ENCODE measurements around the gene ASTN2. TPM values are rescaled to one million over a fixed set of nuclear protein-coding genes. Genes with fewer than 3 reads are reported as not detected.
A peak's percentile ranks its signal among the peaks of the same experiment; 100 is the strongest.

Gene ASTN2
- total and polyA plus RNA-seq, 2 experiments from 2014 or later, result 5.6 to 7.7 TPM

DNA sequence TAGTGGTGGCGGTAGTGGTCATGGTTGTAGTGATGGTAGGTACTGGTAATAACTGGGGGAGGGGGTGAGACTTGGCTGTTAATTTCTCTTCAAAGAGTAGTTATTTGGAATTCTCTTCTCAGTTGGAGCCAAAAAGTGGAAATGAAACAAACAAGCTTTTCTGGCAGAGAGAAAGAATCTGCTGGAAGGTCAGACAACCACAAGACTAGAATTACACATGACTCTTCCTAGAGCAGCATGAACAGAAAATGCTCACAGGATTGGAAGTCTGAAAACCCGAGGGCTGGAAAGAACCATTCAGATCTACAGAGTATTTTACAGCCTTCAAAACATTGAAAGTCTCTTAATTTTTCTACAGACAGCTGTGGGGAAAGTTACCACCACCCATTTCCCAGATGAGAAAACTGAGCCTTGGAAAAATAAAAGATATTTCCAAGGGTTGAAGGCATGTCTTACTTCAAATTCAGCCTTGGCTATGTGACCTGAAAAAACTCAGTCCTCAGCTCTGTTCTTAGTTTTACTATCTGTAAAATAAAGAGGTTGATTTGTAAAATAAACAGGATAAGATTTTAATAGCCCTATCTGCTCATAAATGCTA is 770.7 kb downstream of the ASTN2 start:
- peak in 1 of 2 donors; percentile 60 for DNase-seq (ENCODE audit: low read depth in 1 of 2, low spot score in 1 of 2)
- TF ChIP-seq, protein P1, sequence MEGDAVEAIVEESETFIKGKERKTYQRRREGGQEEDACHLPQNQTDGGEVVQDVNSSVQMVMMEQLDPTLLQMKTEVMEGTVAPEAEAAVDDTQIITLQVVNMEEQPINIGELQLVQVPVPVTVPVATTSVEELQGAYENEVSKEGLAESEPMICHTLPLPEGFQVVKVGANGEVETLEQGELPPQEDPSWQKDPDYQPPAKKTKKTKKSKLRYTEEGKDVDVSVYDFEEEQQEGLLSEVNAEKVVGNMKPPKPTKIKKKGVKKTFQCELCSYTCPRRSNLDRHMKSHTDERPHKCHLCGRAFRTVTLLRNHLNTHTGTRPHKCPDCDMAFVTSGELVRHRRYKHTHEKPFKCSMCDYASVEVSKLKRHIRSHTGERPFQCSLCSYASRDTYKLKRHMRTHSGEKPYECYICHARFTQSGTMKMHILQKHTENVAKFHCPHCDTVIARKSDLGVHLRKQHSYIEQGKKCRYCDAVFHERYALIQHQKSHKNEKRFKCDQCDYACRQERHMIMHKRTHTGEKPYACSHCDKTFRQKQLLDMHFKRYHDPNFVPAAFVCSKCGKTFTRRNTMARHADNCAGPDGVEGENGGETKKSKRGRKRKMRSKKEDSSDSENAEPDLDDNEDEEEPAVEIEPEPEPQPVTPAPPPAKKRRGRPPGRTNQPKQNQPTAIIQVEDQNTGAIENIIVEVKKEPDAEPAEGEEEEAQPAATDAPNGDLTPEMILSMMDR (IDR thresholded peaks at IDR 0.05; ENCODE audit: low read depth, low read length), result no peak
- H3K4me1 ChIP-seq (ENCODE audit: low read depth), result peaks cover 5% of the 10 kb centered on the region
- H3K9me3 ChIP-seq (ENCODE audit: low read depth), result no peaks in the 10 kb centered on the region
- H3K4me3 ChIP-seq, result no peak overlapping the region
- H3K27me3 ChIP-seq, result no peaks in the 10 kb centered on the region
- H3K36me3 ChIP-seq, result no peaks in the 10 kb centered on the region
- no peak overlapping the region for H3K27ac ChIP-seq

DNA sequence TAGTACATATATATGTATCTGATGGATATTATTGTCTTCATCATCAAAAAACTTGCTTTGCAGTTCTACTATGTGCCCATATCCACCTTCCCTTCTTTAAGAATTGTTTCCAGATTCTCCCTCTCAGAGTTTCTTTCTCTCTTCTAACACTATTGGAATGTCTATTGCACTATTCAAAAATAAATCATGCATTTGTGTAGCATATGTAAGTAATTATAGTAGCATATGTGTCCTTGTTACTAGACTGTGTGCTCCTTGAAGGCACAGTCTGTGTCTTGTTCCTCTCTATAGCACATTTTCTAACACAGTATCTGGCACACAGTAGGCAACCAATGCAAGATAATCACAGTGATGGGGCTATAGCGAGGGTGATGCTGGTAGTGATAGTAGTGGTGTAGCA is 771.2 kb downstream of the ASTN2 start:
- no peak overlapping the region for H3K4me3 ChIP-seq
- no peaks in the 10 kb centered on the region for H3K36me3 ChIP-seq
- H3K27me3 ChIP-seq, result no peaks in the 10 kb centered on the region
- TF ChIP-seq, protein P1 (IDR thresholded peaks at IDR 0.05; ENCODE audit: low read depth, low read length), result no peak
- no peak overlapping the region for H3K27ac ChIP-seq
- DNase-seq (ENCODE audit: low read depth in 1 of 2, low spot score in 1 of 2), result no peak
- no peaks in the 10 kb centered on the region for H3K9me3 ChIP-seq (ENCODE audit: low read depth)
- H3K4me1 ChIP-seq (ENCODE audit: low read depth), result peaks cover 5% of the 10 kb centered on the region

DNA sequence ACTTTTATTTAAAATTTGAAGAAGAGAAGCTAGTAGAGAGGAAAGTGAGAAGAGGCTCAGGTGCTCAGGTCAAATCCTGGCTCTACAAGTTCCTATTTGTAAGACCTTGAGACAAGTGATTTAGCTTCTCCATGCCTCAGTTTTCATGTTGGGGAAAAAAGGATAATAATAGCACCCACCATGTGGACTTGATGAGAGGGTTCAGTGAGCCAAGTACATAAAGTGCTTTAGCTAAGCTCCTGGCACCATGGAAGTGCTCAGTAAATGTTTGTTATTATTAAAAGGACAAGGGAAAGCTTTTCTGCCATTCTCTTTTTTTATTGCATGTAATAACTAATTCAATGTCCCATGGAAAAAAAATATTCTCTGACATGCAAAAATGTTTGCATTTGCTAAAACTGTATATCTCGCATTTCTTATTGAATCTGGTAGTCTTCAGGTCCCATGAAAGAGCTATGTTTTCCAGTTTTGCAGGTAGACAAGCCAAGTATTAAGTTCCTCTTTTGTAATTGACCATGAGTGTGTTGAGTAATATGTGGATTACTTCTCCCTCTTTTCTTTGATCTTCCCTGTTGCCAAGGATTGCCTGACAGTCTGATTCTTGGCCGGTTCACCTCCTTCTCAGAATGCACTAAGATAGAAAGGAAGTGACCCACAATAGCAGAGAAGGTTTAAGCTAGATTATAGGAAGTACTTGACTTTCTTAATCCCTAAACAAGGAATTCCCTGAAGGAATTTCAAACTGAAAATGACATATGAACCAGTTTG is 773.4 kb downstream of the ASTN2 start:
- no peak for DNase-seq (ENCODE audit: low read depth in 1 of 2, low spot score in 1 of 2)
- TF ChIP-seq, protein P1 (IDR thresholded peaks at IDR 0.05; ENCODE audit: low read depth, low read length), result no peak
- H3K27me3 ChIP-seq, result no peaks in the 10 kb centered on the region

DNA sequence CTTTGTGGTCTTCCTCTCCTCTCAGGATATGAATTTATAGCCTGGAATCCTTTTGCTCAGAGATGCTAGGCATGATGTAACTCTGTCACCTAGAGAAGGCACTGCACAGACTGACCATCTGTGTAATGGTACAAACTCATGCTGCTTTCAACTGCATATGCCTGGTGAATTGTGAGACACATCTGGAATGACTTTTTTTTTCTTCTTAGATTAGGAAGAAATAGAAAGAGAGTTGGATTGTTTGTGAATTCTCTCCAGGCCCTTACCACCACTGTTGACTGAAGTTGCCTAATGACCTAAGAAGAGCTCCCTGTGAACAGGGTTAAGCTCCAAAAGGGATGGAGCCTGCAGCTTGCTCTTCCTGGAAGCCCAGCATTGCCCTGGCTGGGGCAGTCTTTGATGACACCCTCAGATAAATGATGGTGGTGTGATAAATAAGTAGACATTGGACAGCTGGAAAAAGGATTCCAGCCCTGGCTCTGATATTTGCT is 775.6 kb downstream of the ASTN2 start:
- Histone ChIP-seq H3K4me3 (no peak overlapping the region), H3K36me3 (no peaks in the 10 kb centered on the region), H3K9me3 (ENCODE audit: low read depth) (no peaks in the 10 kb centered on the region), H3K27ac (no peak overlapping the region), H3K4me1 (ENCODE audit: low read depth) (peaks cover 5% of the 10 kb centered on the region), H3K27me3 (no peaks in the 10 kb centered on the region)
- TF ChIP-seq, protein P1 (IDR thresholded peaks at IDR 0.05; ENCODE audit: low read depth, low read length), result no peak
- peak in 1 of 2 donors; percentile 33 for DNase-seq (ENCODE audit: low read depth in 1 of 2, low spot score in 1 of 2)

More for the DNA sequence above, 773.4 kb downstream of the ASTN2 start:
- Histone ChIP-seq H3K4me3 (no peak overlapping the region), H3K9me3 (ENCODE audit: low read depth) (no peaks in the 10 kb centered on the region), H3K36me3 (no peaks in the 10 kb centered on the region), H3K4me1 (ENCODE audit: low read depth) (peaks cover 5% of the 10 kb centered on the region), H3K27ac (no peak overlapping the region)

DNA sequence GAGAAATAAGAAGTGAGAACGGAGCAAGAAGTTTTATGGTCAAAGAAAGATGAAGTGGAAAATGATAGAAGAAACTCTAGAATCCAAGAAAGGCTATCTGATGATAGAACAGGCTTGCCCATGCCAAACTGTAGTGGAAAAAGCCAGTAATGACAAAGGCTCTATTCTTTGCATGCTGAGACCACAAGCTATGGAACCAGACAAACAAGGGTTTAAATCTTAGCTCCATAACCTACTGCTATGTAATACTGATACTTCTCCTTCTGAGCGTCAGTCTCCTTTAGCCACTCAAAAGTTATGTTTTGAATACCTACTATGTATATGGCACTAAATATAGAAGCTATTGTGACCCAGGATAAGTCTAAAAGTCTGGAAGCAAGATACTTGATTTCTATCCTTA is 778.9 kb downstream of the ASTN2 start:
- Histone ChIP-seq H3K36me3 (no peaks in the 10 kb centered on the region), H3K4me1 (ENCODE audit: low read depth) (peaks cover 5% of the 10 kb centered on the region), H3K4me3 (no peak overlapping the region), H3K9me3 (ENCODE audit: low read depth) (no peaks in the 10 kb centered on the region), H3K27me3 (no peaks in the 10 kb centered on the region), H3K27ac (no peak overlapping the region)
- TF ChIP-seq, protein P1 (IDR thresholded peaks at IDR 0.05; ENCODE audit: low read depth, low read length), result no peak
- DNase-seq (ENCODE audit: low read depth in 1 of 2, low spot score in 1 of 2), result no peak
